GM04503 (cell line): ENCODE results near the gene OR1N2.
"Not testable (repeated sequence)": the region's sequence is repeated elsewhere in the genome, so short reads cannot be mapped to it uniquely, and the experiment has no call there.

Experiments
- DNase-seq: peaks from one replicate; pipeline ENCODE4 v3.0.0-alpha.2; 2012; ENCODE audit warnings: low read depth

Gene OR1N2

DNA sequence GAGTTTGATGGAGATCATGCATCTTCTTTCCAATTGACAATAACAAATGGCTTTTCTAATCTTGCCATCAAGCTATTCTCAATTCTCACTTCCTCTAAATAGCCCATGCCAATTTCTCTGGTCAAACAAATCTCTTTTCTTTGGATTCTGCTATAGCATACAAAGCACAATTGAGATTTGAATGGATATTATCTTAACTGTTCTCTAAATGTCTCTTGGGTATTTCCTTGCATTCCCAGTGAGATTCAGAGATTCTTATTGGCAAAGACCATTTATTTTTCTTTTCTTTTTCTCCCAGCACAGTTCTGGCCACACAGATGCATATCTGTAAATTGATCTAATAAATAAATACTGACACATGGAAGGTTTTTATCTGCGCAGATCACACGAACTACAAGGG, at the start of gene OR1N2:
Gene OR1N2, plus strand, starts transcription at position 301 of the 400 bp plus-strand sequence. CDS start 100 bp downstream, outside the sequence.
- DNase-seq = no peak

- DNase-seq = no peak
Measured at GRCh38 chr9:122506964-122507363, 45.9 kb upstream of the OR1N2 start.

DNA sequence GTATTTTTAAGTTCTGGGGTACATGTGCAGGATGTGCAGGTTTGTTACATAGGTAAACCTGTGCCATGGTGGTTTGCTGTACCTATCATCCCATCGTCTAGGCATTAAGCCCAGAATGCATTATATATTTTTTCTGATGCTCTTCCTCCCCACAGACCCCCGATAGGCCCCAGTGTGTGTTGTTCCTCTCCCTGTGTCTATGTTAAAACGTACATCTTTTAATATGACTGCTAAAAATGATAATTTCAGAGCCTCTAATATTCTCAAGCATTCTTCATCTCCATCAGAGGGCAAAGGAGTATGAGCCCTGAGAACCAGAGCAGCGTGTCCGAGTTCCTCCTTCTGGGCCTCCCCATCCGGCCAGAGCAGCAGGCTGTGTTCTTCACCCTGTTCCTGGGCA, 42.4 kb upstream of the OR1N2 start, which contains the start of gene OR1J2:
Gene OR1J2, plus strand, starts transcription at position 301 of the 400 bp plus-strand sequence. Its CDS starts 0 bp downstream, at position 301.
- no peak for DNase-seq

DNA sequence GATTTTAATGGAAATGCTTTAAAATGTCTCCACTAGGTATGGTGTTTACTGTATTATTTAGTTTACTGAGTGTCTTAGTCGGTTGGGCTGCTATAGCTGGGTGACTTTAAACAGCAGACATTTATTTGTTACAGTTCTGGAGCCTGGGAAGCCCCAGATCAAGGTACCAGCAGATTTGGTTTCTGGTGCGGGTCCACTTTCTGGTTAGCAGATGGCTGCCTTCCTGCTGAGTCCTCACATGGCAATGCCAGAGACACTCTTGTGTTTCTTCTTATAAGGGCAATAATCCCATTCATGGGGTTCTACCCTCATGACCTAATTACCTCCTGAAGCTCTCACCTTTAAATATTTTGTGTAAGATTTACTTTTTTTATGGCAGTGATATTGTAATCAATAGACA, 34.7 kb upstream of the OR1N2 start:
- no peak for DNase-seq

- no peak for DNase-seq
Measured at GRCh38 chr9:122518841-122519240, 34.1 kb upstream of the OR1N2 start, which contains the start of gene OR1J4. OR1J4 (plus strand) TSS chr9:122519141; CDS start chr9:122519141, 0 bp downstream.

GRCh38 chr9:122519376-122519775, 33.5 kb upstream of the OR1N2 start:
- no peak for DNase-seq

DNA sequence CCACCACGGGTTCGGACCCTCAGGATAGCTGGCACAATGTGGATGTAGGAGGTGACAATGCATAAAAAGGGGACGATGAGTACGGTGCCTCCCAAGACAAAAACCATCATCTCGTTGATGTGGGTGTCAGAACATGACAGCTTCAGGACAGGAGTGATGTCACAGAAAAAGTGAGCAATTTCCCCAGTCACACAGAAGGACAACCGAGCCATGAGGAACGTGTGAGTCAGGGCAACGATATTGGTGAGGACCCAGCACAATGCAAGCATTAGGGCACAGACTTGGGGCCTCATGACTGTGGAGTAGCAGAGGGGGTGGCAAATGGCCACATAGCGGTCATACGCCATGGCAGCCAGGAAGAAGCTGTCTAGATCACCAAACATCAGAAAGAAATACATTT, 26.3 kb upstream of the OR1N2 start:
- no peak for DNase-seq

DNA sequence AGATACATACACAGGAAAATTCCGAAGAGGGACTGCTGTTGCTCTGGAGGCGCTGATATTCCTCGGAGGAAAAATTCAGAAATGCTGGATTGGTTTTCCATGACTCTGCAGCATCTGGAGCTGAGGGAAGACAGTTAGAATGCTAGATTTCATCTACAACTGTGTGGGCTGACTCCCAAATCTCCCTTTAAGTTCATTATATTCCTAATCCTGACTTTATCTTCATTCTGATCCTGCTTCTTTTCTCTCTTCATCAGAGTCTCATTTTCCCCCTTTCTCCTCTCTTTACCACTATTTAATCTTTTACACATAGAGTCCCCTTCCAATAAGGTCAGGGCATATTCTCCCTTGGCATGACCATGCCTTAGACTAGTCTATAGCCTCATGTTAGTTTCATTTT, 25.7 kb upstream of the OR1N2 start, which contains the start of gene OR1N1:
Gene OR1N1, minus strand, starts transcription at position 101 of the 400 bp plus-strand sequence. Its CDS starts 0 bp downstream, at position 101.
- no peak for DNase-seq

GRCh38 chr9:122531157-122531556, 21.8 kb upstream of the OR1N2 start:
- DNase-seq = not testable (repeated sequence)

DNA sequence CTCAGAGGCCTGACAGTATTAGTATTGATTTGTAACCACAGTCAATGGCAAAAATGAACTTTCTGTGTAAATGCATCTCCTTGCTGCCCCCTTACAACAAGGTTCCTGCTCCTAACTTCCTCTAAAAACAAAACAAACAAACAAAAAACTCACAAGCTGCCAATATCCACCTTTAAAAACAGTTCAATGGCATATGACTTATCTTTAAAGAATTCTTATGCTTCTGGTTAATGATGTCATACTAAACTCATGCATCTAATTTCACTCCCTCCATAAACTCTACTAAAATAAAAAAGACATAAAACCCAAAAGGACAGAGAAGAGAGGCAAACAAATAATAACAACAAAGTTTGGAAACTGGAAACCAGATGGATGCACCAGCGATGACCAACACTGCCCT, 16.8 kb upstream of the OR1N2 start:
- DNase-seq = no peak

DNA sequence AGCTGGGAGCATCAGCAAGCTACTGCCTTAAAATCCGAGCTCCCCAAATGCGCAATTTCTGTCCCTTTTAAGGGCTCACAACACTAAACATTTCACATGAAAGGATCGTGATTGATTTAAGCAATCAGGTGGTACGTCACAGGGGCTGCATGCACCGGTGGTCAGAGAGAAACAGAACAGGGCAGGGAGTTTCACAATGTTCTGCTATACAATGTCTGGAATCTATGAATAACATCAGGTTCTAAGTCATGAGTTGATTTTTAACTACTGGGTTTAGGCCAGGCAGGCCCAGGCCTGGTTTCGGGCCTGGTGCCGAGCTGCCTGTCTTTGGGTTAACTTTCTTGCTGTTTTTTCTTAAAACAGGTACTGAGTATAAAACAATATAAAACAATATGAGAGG, 15.8 kb upstream of the OR1N2 start:
- DNase-seq = not testable (repeated sequence)

DNA sequence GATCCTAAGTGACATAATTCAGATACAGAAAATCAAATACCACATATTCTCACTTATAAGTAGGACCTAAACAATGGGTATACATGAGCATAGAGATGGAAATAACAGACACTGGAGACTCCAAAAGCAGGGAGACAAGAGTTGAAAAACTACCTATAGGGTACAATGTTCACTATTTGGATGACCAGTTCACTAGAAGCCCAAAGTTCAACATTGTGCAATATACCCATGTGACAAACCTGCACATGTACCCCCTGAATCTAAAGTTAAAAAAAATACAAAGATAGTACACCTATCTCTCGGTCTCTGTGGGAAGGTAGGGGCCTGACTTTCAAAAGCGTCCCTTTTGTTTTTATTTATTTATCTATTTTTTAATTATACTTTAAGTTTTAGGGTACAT, 14.2 kb upstream of the OR1N2 start:
- DNase-seq = no peak

GRCh38 chr9:122546196-122546595, 6.7 kb upstream of the OR1N2 start:
- DNase-seq = no peak

GRCh38 chr9:122551371-122551770, 1.5 kb upstream of the OR1N2 start:
- DNase-seq = no peak

- no peak for DNase-seq
Measured at GRCh38 chr9:122561446-122561845, 8.5 kb downstream of the OR1N2 start.

- DNase-seq = no peak
Measured at GRCh38 chr9:122562134-122562760, 9.3 kb downstream of the OR1N2 start.

- no peak for DNase-seq
Measured at GRCh38 chr9:122567901-122568300, 15.0 kb downstream of the OR1N2 start.

DNA sequence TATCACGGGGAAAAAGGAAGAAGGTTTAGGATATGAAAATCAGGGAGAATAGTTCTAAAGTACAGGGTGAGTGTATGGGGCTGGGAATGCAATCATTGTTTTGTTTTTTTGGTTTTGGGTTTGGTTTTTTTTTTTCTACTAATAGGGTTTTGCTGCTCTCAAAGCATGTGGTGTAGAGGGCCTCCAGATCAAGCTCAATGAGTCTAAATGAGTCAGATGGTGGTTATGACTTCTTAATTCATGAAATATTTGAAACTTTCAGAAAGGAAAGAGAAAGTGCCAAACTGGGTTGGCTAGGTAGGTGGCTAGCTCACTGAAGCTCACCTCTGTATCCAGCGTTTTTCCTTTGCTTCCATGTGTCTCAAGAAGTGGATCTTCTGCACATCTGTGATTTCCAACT, 19.5 kb downstream of the OR1N2 start:
- DNase-seq = no peak

- no peak for DNase-seq
Measured at GRCh38 chr9:122579874-122580273, 27.0 kb downstream of the OR1N2 start.

DNA sequence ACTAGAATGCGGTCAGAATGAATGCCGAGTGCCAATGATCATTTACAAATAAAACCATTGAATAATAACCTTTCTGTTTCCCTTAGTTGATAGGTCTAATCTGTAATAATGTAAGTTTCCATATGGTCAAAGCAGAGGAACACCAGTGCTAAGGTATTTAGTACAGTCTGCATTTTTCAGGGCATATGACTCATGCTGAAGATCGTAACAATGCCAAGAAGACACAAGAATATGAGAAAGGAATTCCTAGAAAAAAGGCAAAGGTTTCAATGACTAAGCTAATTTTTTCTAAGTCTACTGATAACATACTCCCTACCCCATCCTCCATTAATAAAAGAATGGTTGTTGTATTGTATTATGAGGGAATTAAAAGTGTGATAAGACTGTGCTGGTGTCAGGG, 27.4 kb downstream of the OR1N2 start:
- peak; percentile 61 for DNase-seq

GRCh38 chr9:122583284-122583683, 30.4 kb downstream of the OR1N2 start, which contains the start of gene OR1L8:
OR1L8 (minus strand) TSS chr9:122583384; CDS start chr9:122568477, 14,907 bp downstream.
- not testable (repeated sequence) for DNase-seq
